ENCODE measurements around the gene ARMC9.
"Not testable (repeated sequence)": the region's sequence is repeated elsewhere in the genome, so short reads cannot be mapped to it uniquely, and the experiment has no call there.

Gene ARMC9

DNA sequence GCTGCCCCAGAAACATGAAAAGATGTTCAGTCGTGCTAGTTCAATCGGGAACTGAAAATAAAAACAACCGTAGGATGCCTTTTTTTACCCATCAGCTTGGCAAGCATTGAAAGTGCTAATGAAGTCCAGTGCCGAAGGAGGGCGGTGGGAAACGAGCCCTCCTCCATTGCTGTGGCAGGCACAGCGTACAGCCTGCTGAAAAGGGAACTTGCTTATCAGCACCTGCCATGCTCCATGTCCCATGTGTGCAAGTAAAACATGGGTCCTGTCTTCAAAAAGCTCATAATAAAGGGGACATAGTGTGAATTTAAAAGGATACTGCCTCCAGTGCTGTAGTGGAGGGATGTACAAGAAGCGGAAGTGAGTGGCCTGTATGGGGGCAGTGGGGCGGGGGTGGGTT is 82.4 kb downstream of the ARMC9 start:
- DNase-seq (ENCODE audit: low read depth in 2 of 2), result no peak

DNA sequence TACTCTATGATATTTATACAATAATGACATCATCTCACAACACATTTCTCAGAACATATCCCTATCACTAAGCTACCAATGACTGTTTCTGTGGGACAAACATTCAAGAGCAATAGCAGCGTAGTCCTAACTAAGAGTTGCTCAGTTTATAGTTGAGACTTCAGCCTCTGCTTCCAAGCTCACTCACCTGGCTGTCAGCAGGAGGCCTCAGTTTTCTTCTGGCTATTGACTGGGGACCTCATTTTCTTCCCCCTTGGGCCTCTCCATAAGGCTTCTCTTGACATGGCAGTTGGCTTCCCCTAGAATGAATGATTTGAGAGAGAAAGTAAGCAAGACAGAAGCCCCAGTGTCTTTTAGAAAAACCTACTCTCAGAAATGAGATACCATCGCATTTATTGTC is 85.9 kb downstream of the ARMC9 start:
- DNase-seq (ENCODE audit: low read depth in 2 of 2), result no peak

- no peak for DNase-seq (ENCODE audit: low read depth in 2 of 2)
These were observed 88.5 kb downstream of the ARMC9 start for GRCh38 chr2:231286964-231287363.

DNA sequence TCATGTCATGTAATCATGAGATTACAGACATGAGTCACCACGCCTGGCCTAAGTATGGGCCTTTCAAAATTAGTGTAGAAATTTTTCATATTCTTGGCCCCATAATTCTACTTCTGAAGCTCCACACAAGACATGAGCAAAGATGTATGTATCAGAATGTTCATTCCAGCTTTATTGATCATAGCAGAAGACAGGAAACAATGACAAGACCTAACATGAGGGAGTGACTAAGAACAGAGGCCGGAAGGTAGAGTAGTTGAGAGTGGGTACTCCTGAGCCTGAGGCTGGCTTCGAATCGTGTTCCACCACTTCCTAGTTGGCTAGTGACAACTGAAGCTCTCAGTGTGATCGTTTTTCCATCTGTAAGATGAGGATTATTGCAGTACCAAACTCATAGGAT is 89.3 kb downstream of the ARMC9 start:
- no peak for DNase-seq (ENCODE audit: low read depth in 2 of 2)

GRCh38 chr2:231288590-231288989 is 90.2 kb downstream of the ARMC9 start:
- no peak for DNase-seq (ENCODE audit: low read depth in 2 of 2)

GRCh38 chr2:231290321-231291015 is 92.0 kb downstream of the ARMC9 start:
- DNase-seq (ENCODE audit: low read depth in 2 of 2), result no peak

- DNase-seq (ENCODE audit: low read depth in 2 of 2), result no peak
These were observed 94.2 kb downstream of the ARMC9 start for GRCh38 chr2:231292472-231293134.

- no peak for DNase-seq (ENCODE audit: low read depth in 2 of 2)
These were observed 94.7 kb downstream of the ARMC9 start for GRCh38 chr2:231293163-231293562.

- DNase-seq (ENCODE audit: low read depth in 2 of 2), result no peak
These were observed 95.7 kb downstream of the ARMC9 start for GRCh38 chr2:231294116-231294515.

DNA sequence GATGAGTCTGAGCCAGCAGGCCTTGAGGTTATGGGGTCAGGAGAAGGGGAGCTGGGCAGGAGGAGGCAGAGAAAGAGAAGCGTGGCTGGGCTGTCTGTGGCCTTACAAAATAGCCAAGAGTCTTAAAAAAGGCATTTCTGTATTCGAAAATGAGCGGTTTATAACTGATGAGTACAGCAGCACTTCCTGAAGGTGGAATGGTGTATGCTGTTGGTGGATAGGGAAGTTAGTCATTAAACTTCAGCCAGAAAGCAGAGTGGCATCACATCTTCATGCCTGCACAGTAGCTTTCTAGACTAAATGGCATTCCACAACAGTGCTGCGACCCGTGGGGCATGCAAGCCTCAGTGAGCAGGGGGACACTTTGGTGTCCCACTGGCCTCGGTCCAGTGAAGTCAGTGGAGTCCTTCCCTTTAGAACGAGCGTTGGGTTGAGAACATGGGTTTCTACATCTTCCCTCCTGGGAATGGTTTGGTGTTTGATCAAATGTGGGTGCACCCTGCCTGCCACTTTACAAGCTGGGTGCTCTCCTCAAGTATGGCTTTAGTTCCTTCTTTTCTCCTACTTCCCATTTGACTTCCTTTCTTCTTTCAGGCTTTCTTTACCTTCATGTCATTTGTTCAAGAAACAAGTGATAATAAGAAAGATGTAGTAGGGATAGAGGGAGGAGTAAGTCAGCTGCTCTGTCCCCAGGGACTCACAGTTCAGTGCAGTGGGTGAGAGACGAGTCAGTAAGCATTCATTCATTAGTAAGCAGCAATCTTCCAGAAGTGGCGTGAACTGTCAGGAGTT is 96.3 kb downstream of the ARMC9 start:
- no peak for DNase-seq (ENCODE audit: low read depth in 2 of 2)

GRCh38 chr2:231295363-231295655 is 96.9 kb downstream of the ARMC9 start:
- DNase-seq (ENCODE audit: low read depth in 2 of 2), result no peak

- no peak for DNase-seq (ENCODE audit: low read depth in 2 of 2)
These were observed 98.1 kb downstream of the ARMC9 start for GRCh38 chr2:231296401-231296974.

DNA sequence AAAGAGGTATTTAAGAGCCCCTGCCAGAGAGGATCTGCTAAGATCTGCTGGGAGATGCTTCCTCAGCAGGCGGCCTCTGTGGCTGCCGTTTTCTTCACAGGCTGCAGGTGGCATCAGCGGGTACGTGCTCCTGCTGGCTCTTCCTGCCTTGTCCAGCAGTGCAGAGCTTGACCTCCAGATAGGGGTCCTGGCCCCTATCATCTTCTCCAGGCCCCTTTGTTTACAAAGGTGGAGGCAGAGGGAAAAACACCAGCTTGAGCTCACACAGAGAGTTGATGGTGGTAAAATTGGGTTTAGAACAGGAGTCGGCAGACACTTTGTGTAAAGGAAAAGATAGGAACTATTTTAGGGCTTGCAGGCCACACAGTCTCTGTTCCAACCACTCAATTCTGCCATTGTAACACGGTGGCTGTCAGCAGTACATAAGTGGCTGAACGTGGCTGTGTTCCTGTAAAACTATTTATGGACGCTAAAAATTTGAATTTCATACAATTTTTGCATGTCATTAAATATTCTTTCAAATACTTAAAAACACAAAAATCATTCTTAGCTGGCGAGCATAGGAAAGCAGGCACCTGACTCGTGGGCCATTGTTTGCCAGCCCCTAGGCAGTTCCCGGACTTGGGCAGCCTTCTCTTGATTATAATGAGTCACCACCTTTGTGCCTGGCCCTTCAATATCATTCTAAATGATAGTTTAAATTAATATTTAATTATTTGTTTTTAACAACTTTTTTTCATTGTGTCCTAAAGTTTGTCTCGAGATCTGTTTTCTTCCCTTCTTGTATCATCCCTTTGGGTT is 98.9 kb downstream of the ARMC9 start:
- DNase-seq (ENCODE audit: low read depth in 2 of 2), result peak in 1 of 2 donors; percentile 3

DNA sequence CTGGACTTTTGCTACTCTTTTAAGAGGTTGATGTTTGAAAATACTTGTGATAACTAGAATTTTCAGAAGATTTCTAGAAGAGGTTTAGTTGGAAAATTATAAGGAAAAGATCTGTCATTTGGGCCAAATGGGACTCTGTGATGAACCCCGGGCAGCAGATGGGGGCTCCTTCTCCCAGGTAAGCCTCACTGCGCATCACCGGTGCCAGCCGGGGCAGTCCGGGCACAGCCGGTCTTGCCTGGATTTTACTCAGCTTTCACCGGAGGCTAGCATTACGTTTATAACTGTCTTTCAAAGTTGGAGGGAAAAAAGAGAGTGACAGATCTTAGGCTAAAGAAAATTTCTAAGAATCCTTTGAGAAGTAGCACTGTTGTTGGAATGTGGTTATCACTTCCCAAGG is 99.7 kb downstream of the ARMC9 start:
- DNase-seq (ENCODE audit: low read depth in 2 of 2), result no peak

DNA sequence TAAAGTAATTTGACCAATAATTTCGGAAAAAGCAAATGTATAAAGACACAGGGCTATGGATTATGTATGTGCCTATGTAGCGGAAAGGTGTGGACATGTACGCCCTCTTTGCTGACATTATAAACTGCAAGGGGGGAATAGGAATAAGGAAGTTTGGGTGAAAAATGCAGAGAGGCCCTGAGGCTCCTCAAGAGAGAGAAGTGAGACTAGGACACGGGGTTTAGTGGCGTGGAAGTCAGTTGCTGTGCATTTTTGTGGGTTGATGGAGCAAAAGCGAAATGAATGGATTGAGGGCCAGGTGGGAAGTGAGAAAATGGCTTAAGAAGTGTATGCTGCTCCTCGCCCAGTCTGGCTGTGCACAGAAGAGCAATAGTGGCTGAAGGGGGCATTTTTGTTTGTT is 100.8 kb downstream of the ARMC9 start:
- no peak for DNase-seq (ENCODE audit: low read depth in 2 of 2)

DNA sequence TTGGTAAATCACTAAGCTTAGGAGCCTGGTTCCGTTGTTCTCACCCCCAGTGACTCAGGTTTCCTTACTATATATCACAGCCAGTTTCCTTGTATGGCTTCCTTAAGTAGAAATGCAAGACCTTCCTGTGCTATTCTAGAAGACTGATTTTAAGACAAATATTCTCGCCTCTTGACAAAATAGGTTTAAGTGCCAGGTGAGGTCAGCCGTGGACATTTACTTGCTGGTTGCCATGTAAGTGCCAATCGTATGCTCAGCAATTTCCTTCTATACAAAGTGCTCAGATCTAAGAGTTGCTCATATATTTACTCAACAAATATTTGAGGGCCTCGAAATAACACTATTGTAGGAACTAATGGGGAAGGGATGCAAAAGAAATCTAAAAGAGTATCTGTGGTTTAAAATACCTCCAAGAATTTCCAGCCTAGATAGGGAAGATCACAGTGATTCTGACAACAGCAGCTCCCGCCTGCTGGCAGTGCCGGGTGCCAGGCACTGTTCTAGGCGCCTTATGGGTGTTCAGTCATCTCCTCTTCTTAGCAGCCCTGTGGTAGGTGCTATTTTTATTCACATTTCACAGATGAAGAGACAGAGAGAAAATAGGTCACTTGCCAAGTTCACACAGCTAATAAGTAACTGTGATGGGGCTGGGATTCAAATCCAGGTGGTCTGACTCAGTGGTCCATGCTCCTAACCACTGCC is 101.7 kb downstream of the ARMC9 start:
- DNase-seq (ENCODE audit: low read depth in 2 of 2), result no peak

- DNase-seq (ENCODE audit: low read depth in 2 of 2), result no peak
These were observed 102.3 kb downstream of the ARMC9 start for GRCh38 chr2:231300722-231301076.

- not testable (repeated sequence) for DNase-seq (ENCODE audit: low read depth in 2 of 2)
These were observed 105.8 kb downstream of the ARMC9 start for GRCh38 chr2:231304259-231304658.

- no peak for DNase-seq (ENCODE audit: low read depth in 2 of 2)
These were observed 106.8 kb downstream of the ARMC9 start for GRCh38 chr2:231305221-231305620.

DNA sequence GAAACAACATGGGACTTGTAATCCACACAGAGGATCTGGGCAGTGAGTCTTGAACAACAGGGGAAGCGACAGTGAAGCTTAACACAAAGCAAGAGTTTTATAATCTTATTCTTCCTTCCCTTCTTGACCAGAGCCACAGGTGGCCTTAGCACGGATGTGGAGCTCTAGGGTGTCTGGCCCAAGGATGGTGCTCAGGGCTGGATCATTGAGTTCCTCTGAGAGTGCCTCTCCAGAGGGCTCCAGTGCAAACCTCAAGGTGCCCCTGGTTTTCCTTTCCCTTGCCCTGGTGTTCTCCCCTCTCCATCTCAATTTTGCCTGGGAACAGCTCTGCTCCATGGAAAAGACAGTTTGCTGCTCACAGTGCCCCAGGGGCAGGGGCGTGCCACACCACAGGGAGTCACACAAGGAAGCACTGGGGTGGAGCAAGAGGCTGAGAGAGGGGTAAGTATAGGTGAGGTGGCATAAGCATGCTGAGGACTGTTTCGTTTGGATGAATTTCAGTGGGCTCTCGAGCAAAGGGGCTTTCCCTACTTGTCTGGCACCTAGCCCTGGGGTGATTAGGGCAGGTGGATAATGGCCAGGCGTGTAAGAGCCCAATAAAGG is 108.5 kb downstream of the ARMC9 start:
- no peak for DNase-seq (ENCODE audit: low read depth in 2 of 2)

DNA sequence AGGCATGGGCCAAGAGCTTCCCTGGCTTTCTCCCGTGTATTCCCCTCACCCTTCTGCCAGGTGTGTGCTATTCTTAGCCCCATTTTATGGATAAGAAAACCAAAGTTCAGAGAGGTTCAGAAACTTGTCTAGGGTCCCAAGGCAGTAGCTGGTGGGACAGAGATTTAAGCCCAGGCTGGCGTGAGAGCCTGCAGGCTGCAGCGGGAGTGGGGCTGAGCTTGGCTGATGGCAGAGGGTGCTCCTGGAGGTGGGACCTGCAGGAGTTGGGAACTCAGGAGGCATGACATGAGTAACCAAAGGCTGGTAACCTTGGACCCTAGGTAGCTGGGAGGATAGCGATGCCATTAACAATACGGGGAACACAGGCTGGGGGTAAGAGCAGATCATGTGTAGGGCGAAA is 109.8 kb downstream of the ARMC9 start:
- no peak for DNase-seq (ENCODE audit: low read depth in 2 of 2)

All from activated CD4-positive, alpha-beta T cell treated with anti-CD3 and anti-CD28 coated beads for 24 hours (primary cell).